SK-N-SH treated with all-trans-retinoic acid at 6 μM for 48 hours (cell line): ENCODE measurements around the gene CCT2.
A peak's percentile ranks its signal among the peaks of the same experiment; 100 is the strongest.

Source experiments
- ATAC-seq: fragments of 200-7000 bp; cut with Tn5 transposase; 3 replicates; pipeline ENCODE4 v1.9.1; 2020; ENCODE audit warnings: mild to moderate bottlenecking, moderate library complexity
- CREB5 ChIP-seq: fragments of 250-450 bp; sonication (Bioruptor Pico); IDR thresholded peaks from 2 replicates; pipeline ENCODE4 v1.5.1; 2020; ENCODE audit warnings: low read depth, mild to moderate bottlenecking, moderate library complexity
- CSRNP3 ChIP-seq: fragments of 250-450 bp; sonication (Bioruptor Pico); IDR thresholded peaks from 2 replicates; pipeline ENCODE4 v1.5.1; 2021; ENCODE audit warnings: mild to moderate bottlenecking, moderate library complexity
- ESRRG ChIP-seq: fragments of 250-450 bp; sonication (Bioruptor Pico); IDR thresholded peaks from 2 replicates; pipeline ENCODE4 v1.6.1; 2021; ENCODE audit warnings: mild to moderate bottlenecking
- GLIS3 ChIP-seq: fragments of 250-450 bp; sonication (Bioruptor Pico); IDR thresholded peaks from 2 replicates; pipeline ENCODE4 v1.5.0; 2020; ENCODE audit warnings: mild to moderate bottlenecking, moderate library complexity
- ISL1 ChIP-seq: fragments of 250-450 bp; sonication (Bioruptor Pico); IDR thresholded peaks from 2 replicates; pipeline ENCODE4 v2.1.2; 2022; ENCODE audit warnings: mild to moderate bottlenecking, moderate library complexity
- OSR1 ChIP-seq: fragments of 250-450 bp; sonication (Bioruptor Pico); IDR thresholded peaks from 2 replicates; pipeline ENCODE4 v1.8.0; 2022; ENCODE audit warnings: moderate library complexity, mild to moderate bottlenecking, inconsistent platforms
- PATZ1 ChIP-seq: fragments of 250-450 bp; sonication (Bioruptor Pico); IDR thresholded peaks from 2 replicates; pipeline ENCODE4 v1.8.0; 2020; ENCODE audit warnings: mild to moderate bottlenecking, moderate library complexity, borderline replicate concordance
- PPARA ChIP-seq: fragments of 250-450 bp; sonication (Bioruptor Pico); IDR thresholded peaks from 2 replicates; pipeline ENCODE4 v1.5.0; 2020; ENCODE audit warnings: mild to moderate bottlenecking, borderline replicate concordance
- SNAI2 ChIP-seq: fragments of 250-450 bp; sonication (Bioruptor Pico); IDR thresholded peaks from 2 replicates; pipeline ENCODE4 v1.5.0; 2020; ENCODE audit warnings: mild to moderate bottlenecking, moderate library complexity
- TCF4 ChIP-seq: fragments of 250-450 bp; sonication (Bioruptor Pico); IDR thresholded peaks from 2 replicates; pipeline ENCODE4 v1.8.0; 2021; ENCODE audit warnings: mild to moderate bottlenecking, moderate library complexity, borderline replicate concordance
- TOX ChIP-seq: fragments of 250-450 bp; sonication (Bioruptor Pico); IDR thresholded peaks from 2 replicates; pipeline ENCODE4 v1.8.0; 2021; ENCODE audit warnings: mild to moderate bottlenecking, moderate library complexity, borderline replicate concordance
- ZC3H10 ChIP-seq: fragments of 250-450 bp; sonication (Bioruptor Pico); IDR thresholded peaks from 2 replicates; pipeline ENCODE4 v1.5.1; 2021; ENCODE audit warnings: mild to moderate bottlenecking, moderate library complexity
- ZFP30 ChIP-seq: fragments of 450-650 bp; formaldehyde crosslinking; IDR thresholded peaks from 2 replicates; pipeline ENCODE4 v1.5.0; 2022; ENCODE audit warnings: mild to moderate bottlenecking, moderate library complexity
- ZNF565 ChIP-seq: fragments of 450-650 bp; formaldehyde crosslinking; conservative IDR thresholded peaks from 2 replicates; pipeline ENCODE4 v1.5.0; 2020; ENCODE audit warnings: low read depth, mild to moderate bottlenecking, moderate library complexity
- ZNF8 ChIP-seq: fragments of 450-650 bp; formaldehyde crosslinking; IDR thresholded peaks from 2 replicates; pipeline ENCODE4 v1.5.0; 2020; ENCODE audit warnings: mild to moderate bottlenecking, moderate library complexity
- TF ChIP-seq, protein P1 (sequence below): fragments of 250-450 bp; sonication (Bioruptor Pico); IDR thresholded peaks from 2 replicates; pipeline ENCODE4 v1.8.0; 2021; ENCODE audit warnings: low read depth, mild to moderate bottlenecking, moderate library complexity, borderline replicate concordance

CCT2 gene

DNA sequence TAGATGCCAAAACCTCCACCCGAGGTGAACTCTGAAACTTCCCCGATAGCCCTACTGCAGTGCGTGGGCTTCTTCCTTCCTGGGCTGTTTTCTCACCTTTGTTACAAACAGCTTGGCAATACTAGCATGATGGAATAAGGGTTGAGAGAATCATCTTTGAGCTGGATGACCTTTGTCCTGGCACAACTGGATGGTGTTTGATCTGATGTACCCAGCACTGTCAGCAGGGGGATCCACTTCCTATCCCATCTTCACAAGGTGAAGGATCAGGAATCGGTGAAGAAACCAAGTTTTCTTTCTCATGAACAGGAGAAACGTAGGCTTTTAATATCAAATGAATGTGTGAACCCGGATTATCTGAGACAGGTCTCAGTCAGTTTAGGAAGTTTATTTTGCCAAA is 44.9 kb downstream of the CCT2 start:
- peak; percentile 50; the same call in 1 of the 3 replicates for ATAC-seq
- TF ChIP-seq CSRNP3 (CRISPR knock-in tag) (no peak), ZC3H10 (CRISPR knock-in tag) (no peak), ZNF565 (CRISPR knock-in tag) (no peak), ESRRG (CRISPR knock-in tag) (no peak), TOX (CRISPR knock-in tag) (no peak), PPARA (CRISPR knock-in tag) (no peak), GLIS3 (CRISPR knock-in tag) (no peak), SNAI2 (CRISPR knock-in tag) (no peak), CREB5 (CRISPR knock-in tag) (no peak), OSR1 (CRISPR knock-in tag) (no peak), ZNF8 (CRISPR knock-in tag) (no peak), PATZ1 (CRISPR knock-in tag) (no peak)
- TF ChIP-seq, protein P1, sequence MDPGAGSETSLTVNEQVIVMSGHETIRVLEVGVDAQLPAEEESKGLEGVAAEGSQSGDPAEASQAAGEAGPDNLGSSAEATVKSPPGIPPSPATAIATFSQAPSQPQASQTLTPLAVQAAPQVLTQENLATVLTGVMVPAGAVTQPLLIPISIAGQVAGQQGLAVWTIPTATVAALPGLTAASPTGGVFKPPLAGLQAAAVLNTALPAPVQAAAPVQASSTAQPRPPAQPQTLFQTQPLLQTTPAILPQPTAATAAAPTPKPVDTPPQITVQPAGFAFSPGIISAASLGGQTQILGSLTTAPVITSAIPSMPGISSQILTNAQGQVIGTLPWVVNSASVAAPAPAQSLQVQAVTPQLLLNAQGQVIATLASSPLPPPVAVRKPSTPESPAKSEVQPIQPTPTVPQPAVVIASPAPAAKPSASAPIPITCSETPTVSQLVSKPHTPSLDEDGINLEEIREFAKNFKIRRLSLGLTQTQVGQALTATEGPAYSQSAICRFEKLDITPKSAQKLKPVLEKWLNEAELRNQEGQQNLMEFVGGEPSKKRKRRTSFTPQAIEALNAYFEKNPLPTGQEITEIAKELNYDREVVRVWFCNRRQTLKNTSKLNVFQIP (CRISPR knock-in tag): no peak

DNA sequence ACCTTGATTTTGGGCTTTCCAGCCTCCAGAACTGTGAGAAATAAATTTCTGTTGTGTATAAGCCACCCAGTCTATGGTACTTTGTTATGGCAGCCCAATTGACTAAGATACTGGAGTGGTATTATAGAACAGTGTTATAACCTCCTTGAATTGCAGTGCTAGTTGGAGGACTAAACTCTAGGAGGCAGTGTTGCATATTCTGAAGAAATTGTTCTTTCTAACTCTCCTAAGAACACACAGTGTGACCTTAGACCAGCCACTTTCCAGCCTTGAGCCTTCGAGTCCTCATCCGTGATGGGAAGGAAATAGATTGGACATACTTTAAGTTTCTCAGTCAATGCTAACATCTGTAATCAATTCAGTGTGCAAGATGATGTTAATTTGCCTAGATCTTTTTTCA is 47.8 kb downstream of the CCT2 start:
- ATAC-seq: 0 out of 3 replicates have a peak, but pooled peaks have one; percentile 20
- TF ChIP-seq, protein P1 (CRISPR knock-in tag): no peak
- TF ChIP-seq ZC3H10 (CRISPR knock-in tag) (no peak), ZNF8 (CRISPR knock-in tag) (no peak), CSRNP3 (CRISPR knock-in tag) (no peak), ESRRG (CRISPR knock-in tag) (no peak), ISL1 (CRISPR knock-in tag) (no peak), OSR1 (CRISPR knock-in tag) (no peak), ZFP30 (no peak), SNAI2 (CRISPR knock-in tag) (no peak)

DNA sequence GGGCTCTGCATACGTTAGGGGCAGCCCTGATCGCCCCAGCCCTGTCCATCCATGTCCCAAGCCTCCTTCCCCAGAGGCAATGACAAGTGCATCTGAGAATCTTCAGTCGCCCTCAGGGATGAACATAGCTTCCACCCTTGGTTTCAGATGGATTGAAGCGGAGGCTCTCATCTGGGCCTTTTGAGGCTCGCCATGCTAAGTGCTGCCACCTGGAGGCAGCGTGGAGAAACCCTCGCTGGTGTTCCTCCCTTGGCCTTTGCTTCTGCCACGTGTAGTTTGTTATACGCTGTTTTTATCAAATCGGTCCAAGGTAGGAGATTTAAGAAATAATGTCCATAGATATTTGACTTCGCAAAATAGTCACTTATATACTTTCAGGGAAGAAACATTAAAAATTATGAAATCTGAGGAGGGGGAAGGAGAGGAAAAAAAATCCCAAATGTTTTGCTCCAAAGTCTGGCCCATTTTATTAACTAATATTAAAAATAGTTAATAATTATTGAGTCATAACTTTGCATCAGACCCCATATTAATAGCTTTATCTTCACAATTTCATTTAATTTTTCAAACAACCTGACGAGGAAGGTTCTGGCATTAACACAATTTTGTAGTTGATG is 54.2 kb downstream of the CCT2 start:
- ATAC-seq: peak; percentile 98
- TF ChIP-seq PATZ1 (CRISPR knock-in tag): no peak
- TF ChIP-seq CREB5 (CRISPR knock-in tag): no peak
- no peak for TF ChIP-seq ISL1 (CRISPR knock-in tag)
- no peak for TF ChIP-seq TOX (CRISPR knock-in tag)
- no peak for TF ChIP-seq PPARA (CRISPR knock-in tag)
- TF ChIP-seq TCF4 (CRISPR knock-in tag): no peak
- no peak for TF ChIP-seq ZNF565 (CRISPR knock-in tag)
